ENCODE data around the gene EPB41L3.

GRCh38 chr18:5419601-5420000 is 124.2 kb downstream of the EPB41L3 start:
- TF ChIP-seq EZH2 (IDR thresholded peaks at IDR 0.05; ENCODE audit: low read length, missing control alignments), result no peak
- TF ChIP-seq, protein P1, sequence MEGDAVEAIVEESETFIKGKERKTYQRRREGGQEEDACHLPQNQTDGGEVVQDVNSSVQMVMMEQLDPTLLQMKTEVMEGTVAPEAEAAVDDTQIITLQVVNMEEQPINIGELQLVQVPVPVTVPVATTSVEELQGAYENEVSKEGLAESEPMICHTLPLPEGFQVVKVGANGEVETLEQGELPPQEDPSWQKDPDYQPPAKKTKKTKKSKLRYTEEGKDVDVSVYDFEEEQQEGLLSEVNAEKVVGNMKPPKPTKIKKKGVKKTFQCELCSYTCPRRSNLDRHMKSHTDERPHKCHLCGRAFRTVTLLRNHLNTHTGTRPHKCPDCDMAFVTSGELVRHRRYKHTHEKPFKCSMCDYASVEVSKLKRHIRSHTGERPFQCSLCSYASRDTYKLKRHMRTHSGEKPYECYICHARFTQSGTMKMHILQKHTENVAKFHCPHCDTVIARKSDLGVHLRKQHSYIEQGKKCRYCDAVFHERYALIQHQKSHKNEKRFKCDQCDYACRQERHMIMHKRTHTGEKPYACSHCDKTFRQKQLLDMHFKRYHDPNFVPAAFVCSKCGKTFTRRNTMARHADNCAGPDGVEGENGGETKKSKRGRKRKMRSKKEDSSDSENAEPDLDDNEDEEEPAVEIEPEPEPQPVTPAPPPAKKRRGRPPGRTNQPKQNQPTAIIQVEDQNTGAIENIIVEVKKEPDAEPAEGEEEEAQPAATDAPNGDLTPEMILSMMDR (conservative IDR thresholded peaks at IDR 0.05 in 1 of 2, IDR thresholded peaks at IDR 0.05 in 1 of 2; ENCODE audit: low read depth in 1 of 2, low read length in 2 of 2), result no peak

Data from fibroblast of lung (primary cell).